ENCODE results near the gene LINC01488.

LINC01488 gene

GRCh38 chr11:69462106-69462951 is 19.1 kb upstream of the LINC01488 start:
- H3K27ac ChIP-seq (ENCODE audit: extremely low read depth, low read depth, low read length) = no peak overlapping the region

GRCh38 chr11:69463181-69463994 is 18.1 kb upstream of the LINC01488 start:
- Histone ChIP-seq H3K27ac (ENCODE audit: extremely low read depth, low read depth, low read length) (no peak overlapping the region), H3K4me1 (ENCODE audit: control insufficient read depth, insufficient read depth, low read length) (no peaks in the 10 kb centered on the region), H3K4me3 (ENCODE audit: low read depth, low read length) (no peak overlapping the region), H3K9me3 (ENCODE audit: control insufficient read depth, insufficient read depth, low read depth, low read length) (no peaks in the 10 kb centered on the region), H3K36me3 (ENCODE audit: control insufficient read depth in 2 of 2, insufficient read depth in 1 of 2, low read length in 2 of 2) (no peaks in the 10 kb centered on the region)
- POLR2A ChIA-PET = interaction anchor here (0.6 kb wide), 1 partner anchor 156 kb away, joined by 3 read pairs; no protein-coding TSS in a partner anchor
- TF ChIP-seq, protein P1, sequence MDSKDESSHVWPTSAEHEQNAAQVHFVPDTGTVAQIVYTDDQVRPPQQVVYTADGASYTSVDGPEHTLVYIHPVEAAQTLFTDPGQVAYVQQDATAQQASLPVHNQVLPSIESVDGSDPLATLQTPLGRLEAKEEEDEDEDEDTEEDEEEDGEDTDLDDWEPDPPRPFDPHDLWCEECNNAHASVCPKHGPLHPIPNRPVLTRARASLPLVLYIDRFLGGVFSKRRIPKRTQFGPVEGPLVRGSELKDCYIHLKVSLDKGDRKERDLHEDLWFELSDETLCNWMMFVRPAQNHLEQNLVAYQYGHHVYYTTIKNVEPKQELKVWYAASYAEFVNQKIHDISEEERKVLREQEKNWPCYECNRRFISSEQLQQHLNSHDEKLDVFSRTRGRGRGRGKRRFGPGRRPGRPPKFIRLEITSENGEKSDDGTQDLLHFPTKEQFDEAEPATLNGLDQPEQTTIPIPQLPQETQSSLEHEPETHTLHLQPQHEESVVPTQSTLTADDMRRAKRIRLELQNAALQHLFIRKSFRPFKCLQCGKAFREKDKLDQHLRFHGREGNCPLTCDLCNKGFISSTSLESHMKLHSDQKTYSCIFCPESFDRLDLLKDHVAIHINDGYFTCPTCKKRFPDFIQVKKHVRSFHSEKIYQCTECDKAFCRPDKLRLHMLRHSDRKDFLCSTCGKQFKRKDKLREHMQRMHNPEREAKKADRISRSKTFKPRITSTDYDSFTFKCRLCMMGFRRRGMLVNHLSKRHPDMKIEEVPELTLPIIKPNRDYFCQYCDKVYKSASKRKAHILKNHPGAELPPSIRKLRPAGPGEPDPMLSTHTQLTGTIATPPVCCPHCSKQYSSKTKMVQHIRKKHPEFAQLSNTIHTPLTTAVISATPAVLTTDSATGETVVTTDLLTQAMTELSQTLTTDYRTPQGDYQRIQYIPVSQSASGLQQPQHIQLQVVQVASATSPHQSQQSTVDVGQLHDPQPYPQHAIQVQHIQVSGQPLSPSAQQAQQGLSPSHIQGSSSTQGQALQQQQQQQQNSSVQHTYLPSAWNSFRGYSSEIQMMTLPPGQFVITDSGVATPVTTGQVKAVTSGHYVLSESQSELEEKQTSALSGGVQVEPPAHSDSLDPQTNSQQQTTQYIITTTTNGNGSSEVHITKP (tag by site-specific recombination; IDR thresholded peaks at IDR 0.05) = no peak
- TF ChIP-seq ZNF658 (tag by site-specific recombination; IDR thresholded peaks at IDR 0.05) = no peak
- no peak for TF ChIP-seq ZNF426 (tag by site-specific recombination; IDR thresholded peaks at IDR 0.05)
- no peak for TF ChIP-seq ZEB2 (tag by site-specific recombination; IDR thresholded peaks at IDR 0.05)
- TF ChIP-seq ZBTB21 (tag by site-specific recombination; IDR thresholded peaks at IDR 0.05) = no peak
- TF ChIP-seq ZNF140 (tag by site-specific recombination; IDR thresholded peaks at IDR 0.05) = no peak
- TF ChIP-seq ZNF184 (tag by site-specific recombination; IDR thresholded peaks at IDR 0.05) = no peak
- CTCF ChIA-PET = no interaction called here

More at GRCh38 chr11:69462106-69462951, 19.1 kb upstream of the LINC01488 start:
- TF ChIP-seq ZNF221 (tag by site-specific recombination; IDR thresholded peaks at IDR 0.05; ENCODE audit: borderline replicate concordance) = no peak
- no peak for TF ChIP-seq SCRT1 (tag by site-specific recombination; IDR thresholded peaks at IDR 0.05; ENCODE audit: borderline replicate concordance)
- ChIA-PET POLR2A (no interaction called here), CTCF (no interaction called here)
- Histone ChIP-seq H3K9me3 (ENCODE audit: control insufficient read depth, insufficient read depth, low read depth, low read length) (no peaks in the 10 kb centered on the region), H3K4me3 (ENCODE audit: low read depth, low read length) (no peak overlapping the region), H3K36me3 (ENCODE audit: control insufficient read depth in 2 of 2, insufficient read depth in 1 of 2, low read length in 2 of 2) (no peaks in the 10 kb centered on the region), H3K4me1 (ENCODE audit: control insufficient read depth, insufficient read depth, low read length) (no peaks in the 10 kb centered on the region)

GRCh38 chr11:69463995-69464960 is 17.2 kb upstream of the LINC01488 start:
- CTCF ChIA-PET = no interaction called here
- TF ChIP-seq ZBTB26 (tag by site-specific recombination; optimal IDR thresholded peaks at IDR 0.05) (no peak), ZNF768 (tag by site-specific recombination; IDR thresholded peaks at IDR 0.05) (no peak), ZNF560 (tag by site-specific recombination; IDR thresholded peaks at IDR 0.05; ENCODE audit: borderline replicate concordance) (no peak), ZIC2 (tag by site-specific recombination; IDR thresholded peaks at IDR 0.05) (peak; percentile 57)
- TF ChIP-seq, protein P2, sequence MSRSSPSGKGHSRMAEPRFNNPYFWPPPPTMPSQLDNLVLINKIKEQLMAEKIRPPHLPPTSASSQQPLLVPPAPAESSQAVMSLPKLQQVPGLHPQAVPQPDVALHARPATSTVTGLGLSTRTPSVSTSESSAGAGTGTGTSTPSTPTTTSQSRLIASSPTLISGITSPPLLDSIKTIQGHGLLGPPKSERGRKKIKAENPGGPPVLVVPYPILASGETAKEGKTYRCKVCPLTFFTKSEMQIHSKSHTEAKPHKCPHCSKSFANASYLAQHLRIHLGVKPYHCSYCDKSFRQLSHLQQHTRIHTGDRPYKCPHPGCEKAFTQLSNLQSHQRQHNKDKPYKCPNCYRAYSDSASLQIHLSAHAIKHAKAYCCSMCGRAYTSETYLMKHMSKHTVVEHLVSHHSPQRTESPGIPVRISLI (tag by site-specific recombination; IDR thresholded peaks at IDR 0.05) = no peak
- TF ChIP-seq, protein P3, sequence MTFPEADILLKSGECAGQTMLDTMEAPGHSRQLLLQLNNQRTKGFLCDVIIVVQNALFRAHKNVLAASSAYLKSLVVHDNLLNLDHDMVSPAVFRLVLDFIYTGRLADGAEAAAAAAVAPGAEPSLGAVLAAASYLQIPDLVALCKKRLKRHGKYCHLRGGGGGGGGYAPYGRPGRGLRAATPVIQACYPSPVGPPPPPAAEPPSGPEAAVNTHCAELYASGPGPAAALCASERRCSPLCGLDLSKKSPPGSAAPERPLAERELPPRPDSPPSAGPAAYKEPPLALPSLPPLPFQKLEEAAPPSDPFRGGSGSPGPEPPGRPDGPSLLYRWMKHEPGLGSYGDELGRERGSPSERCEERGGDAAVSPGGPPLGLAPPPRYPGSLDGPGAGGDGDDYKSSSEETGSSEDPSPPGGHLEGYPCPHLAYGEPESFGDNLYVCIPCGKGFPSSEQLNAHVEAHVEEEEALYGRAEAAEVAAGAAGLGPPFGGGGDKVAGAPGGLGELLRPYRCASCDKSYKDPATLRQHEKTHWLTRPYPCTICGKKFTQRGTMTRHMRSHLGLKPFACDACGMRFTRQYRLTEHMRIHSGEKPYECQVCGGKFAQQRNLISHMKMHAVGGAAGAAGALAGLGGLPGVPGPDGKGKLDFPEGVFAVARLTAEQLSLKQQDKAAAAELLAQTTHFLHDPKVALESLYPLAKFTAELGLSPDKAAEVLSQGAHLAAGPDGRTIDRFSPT (tag by site-specific recombination; IDR thresholded peaks at IDR 0.05) = no peak
- Histone ChIP-seq H3K4me3 (ENCODE audit: low read depth, low read length) (no peak overlapping the region), H3K4me1 (ENCODE audit: control insufficient read depth, insufficient read depth, low read length) (no peaks in the 10 kb centered on the region), H3K36me3 (ENCODE audit: control insufficient read depth in 2 of 2, insufficient read depth in 1 of 2, low read length in 2 of 2) (no peaks in the 10 kb centered on the region), H3K27ac (ENCODE audit: extremely low read depth, low read depth, low read length) (no peak overlapping the region), H3K9me3 (ENCODE audit: control insufficient read depth, insufficient read depth, low read depth, low read length) (no peaks in the 10 kb centered on the region)
- POLR2A ChIA-PET = no interaction called here
